A549 treated with Hydrocortisone at 1 μM for 4 hours (cell line): ENCODE data around the gene CPLX4. TPM values are rescaled to one million over a fixed set of nuclear protein-coding genes. Genes with fewer than 3 reads are reported as not detected.

Experiments used
- total RNA-seq: library from RNA; stranded (reverse); fragments of 200-300 nt; extraction: Qiagen RNA extraction; gene quantifications from 5 replicates; pipeline ENCODE4 v1.2.3, GENCODE V29; 2022

The CPLX4 gene
- not detected in 5 replicates for total RNA-seq

GRCh38 chr18:59318460-59319050 lies at the start of gene CPLX4:
Gene CPLX4 (minus strand): TSS chr18:59318649. CDS start chr18:59318462, 187 bp downstream.

GRCh38 chr18:59358712-59359575 lies 40.5 kb upstream of the CPLX4 start, which contains the start of gene LMAN1:
Gene LMAN1 (minus strand): TSS chr18:59359265. CDS start chr18:59359244, 21 bp downstream.

GRCh38 chr18:59272891-59273758 lies 45.3 kb downstream of the CPLX4 start, which contains the start of gene RAX:
Gene RAX (minus strand): TSS chr18:59273454. CDS start chr18:59273206, 248 bp downstream.

Other genes with a start within 250 kb of the CPLX4 start
- 54.4 to 65.5 TPM (median 61.0 TPM) in 5 replicates for gene SEC11C, start 178.8 kb downstream of the CPLX4 start, total RNA-seq
- gene GRP, start 98.5 kb downstream of the CPLX4 start, total RNA-seq, result not detected in 5 replicates
- gene RAX, start 45.2 kb downstream of the CPLX4 start, total RNA-seq, result 0.05 TPM in 1 of 5 replicates, not detected in the others
- 23.2 to 45.0 TPM (median 30.9 TPM) in 5 replicates for gene LMAN1, start 40.6 kb upstream of the CPLX4 start, total RNA-seq